B cell (primary cell): ENCODE measurements around the gene HSH2D. TPM values are rescaled to one million over a fixed set of nuclear protein-coding genes. Genes with fewer than 3 reads are reported as not detected.

ENCODE experiments used
- ATAC-seq: fragments of 200-7000 bp; cut with Tn5 transposase; one replicate; pipeline ENCODE4 v1.10.0; 2021; ENCODE audit warnings: low read depth, mild to moderate bottlenecking, moderate number of reproducible peaks, moderate library complexity
- CTCF ChIA-PET: fragments of 350-600 bp; sonication (Branson Sonifier 250); formaldehyde crosslinking; loops from one replicate; lab custom pipeline; 2021; ENCODE audit warnings: antibody characterized with exemption, inconsistent platforms; lab: Charles Lee
- POLR2A ChIA-PET: fragments of 350-600 bp; sonication (Branson Sonifier 250); formaldehyde crosslinking; loops from one replicate; lab custom pipeline; 2021; ENCODE audit warnings: antibody characterized with exemption; lab: Charles Lee
- DNase-seq: peaks from one replicate; pipeline ENCODE4 v3.0.0; 2013
- H2AFZ ChIP-seq: 2 replicates; pipeline ENCODE4 v1.6.1; 2012; ENCODE audit warnings: mild to moderate bottlenecking, low read depth, low read length; ENCODE audit not compliant: insufficient read depth, poor library complexity, severe bottlenecking
- H3K27ac ChIP-seq, 2 donors: 1 replicate in 1 of 2; 2 replicates in 1 of 2; pipeline ENCODE4 v1.5.1; 2012 to 2013; ENCODE audit warnings: low read length in 2 of 2, mild to moderate bottlenecking in 2 of 2, moderate library complexity in 1 of 2
- H3K27me3 ChIP-seq, 4 experiments: fragments of 200-600 bp in 1 of 4; sonication (generic) in 1 of 4; replicated peaks in 1 of 4; 1 replicate in 2 of 4; 2 replicates in 2 of 4; pipeline versions ENCODE4 v1.6.1 to v1.7.0; 2013 to 2016; ENCODE audit warnings: low read length in 3 of 4, mild to moderate bottlenecking in 2 of 4, mixed read lengths in 1 of 4, moderate library complexity in 1 of 4; ENCODE audit not compliant: insufficient read depth in 4 of 4, control insufficient read depth in 3 of 4; ENCODE audit errors: control extremely low read depth in 1 of 4
- H3K36me3 ChIP-seq, 2 experiments: replicated peaks in 1 of 2; 1 replicate in 1 of 2; 2 replicates in 1 of 2; pipeline versions ENCODE4 v1.6.1 to v1.7.1; 2013; ENCODE audit warnings: low read length in 1 of 2; ENCODE audit not compliant: insufficient read depth in 2 of 2, control insufficient read depth in 1 of 2; ENCODE audit errors: control extremely low read depth in 1 of 2, extremely low read depth in 1 of 2
- H3K4me1 ChIP-seq, 2 donors: fragments of 200-600 bp in 1 of 2; sonication (generic) in 1 of 2; 1 replicate in 1 of 2; 2 replicates in 1 of 2; pipeline versions ENCODE4 v1.5.1 to v1.6.1; 2013 to 2017; ENCODE audit warnings: low read length in 2 of 2; ENCODE audit not compliant: control insufficient read depth in 2 of 2, insufficient read depth in 2 of 2
- H3K4me2 ChIP-seq: replicated peaks from 2 replicates; pipeline ENCODE3; 2012; ENCODE audit warnings: mild to moderate bottlenecking, low read depth, low read length; ENCODE audit not compliant: poor library complexity, severe bottlenecking
- H3K4me3 ChIP-seq, 5 experiments: fragments of 200-600 bp in 1 of 5; sonication (generic) in 1 of 5; 1 replicate in 3 of 5; 2 replicates in 2 of 5; pipeline versions ENCODE4 v1.5.1 to v1.7.0; 2011 to 2016; ENCODE audit warnings: low read length in 4 of 5, mild to moderate bottlenecking in 4 of 5, low read depth in 2 of 5, control low read depth in 1 of 5, moderate library complexity in 1 of 5; ENCODE audit not compliant: insufficient read depth in 1 of 5; ENCODE audit errors: control extremely low read depth in 1 of 5, extremely low read depth in 1 of 5
- H3K79me2 ChIP-seq: fragments of 200-600 bp; sonication (generic); one replicate; pipeline ENCODE4 v1.6.0; 2016; ENCODE audit warnings: low read length; ENCODE audit not compliant: control insufficient read depth, insufficient read depth
- H3K9ac ChIP-seq: fragments of 200-600 bp; sonication (generic); 2 replicates; pipeline ENCODE4 v1.6.1; 2017; ENCODE audit warnings: mild to moderate bottlenecking, low read length, moderate library complexity
- H3K9me3 ChIP-seq, 3 donors: one replicate each; pipeline versions ENCODE4 v1.6.1 to v1.7.1; 2013; ENCODE audit warnings: low read length in 2 of 3; ENCODE audit not compliant: control insufficient read depth in 2 of 3, insufficient read depth in 1 of 3; ENCODE audit errors: control extremely low read depth in 1 of 3
- H4K20me1 ChIP-seq: 2 replicates; pipeline ENCODE4 v1.6.0; 2012; ENCODE audit warnings: mild to moderate bottlenecking, low read length; ENCODE audit not compliant: insufficient read depth, control insufficient read depth, poor library complexity, severe bottlenecking
- H3K27ac Mint-ChIP-seq: one replicate; pipeline ENCODE4 v1.8.0; 2021; ENCODE audit warnings: mixed read lengths
- H3K27me3 Mint-ChIP-seq: one replicate; pipeline ENCODE4 v1.8.0; 2021; ENCODE audit warnings: mixed read lengths
- H3K4me1 Mint-ChIP-seq: one replicate; pipeline ENCODE4 v1.8.0; 2021; ENCODE audit warnings: mixed read lengths
- H3K4me3 Mint-ChIP-seq: one replicate; pipeline ENCODE4 v1.8.0; 2021; ENCODE audit warnings: mixed read lengths
- H3K9me3 Mint-ChIP-seq: one replicate; pipeline ENCODE4 v1.8.0; 2022; ENCODE audit warnings: mixed read lengths; ENCODE audit not compliant: insufficient read depth
- CTCF ChIP-seq: fragments of 200-600 bp; IDR thresholded peaks from one replicate; pipeline ENCODE4 v1.8.0; 2022; ENCODE audit warnings: antibody characterized with exemption, mild to moderate bottlenecking
- EZH2 ChIP-seq: IDR thresholded peaks from 2 replicates; pipeline ENCODE4 v1.6.1; 2012; ENCODE audit warnings: borderline replicate concordance, low read depth, mild to moderate bottlenecking, moderate library complexity, low read length; ENCODE audit not compliant: insufficient read depth, poor library complexity, severe bottlenecking
- WGBS: methylation state at CpG from one replicate; pipeline ENCODE4 v1.1.5; 2013; ENCODE audit warnings: missing lambda C conversion rate; ENCODE audit not compliant: insufficient coverage; 5-methylcytosine and 5-hydroxymethylcytosine counted together
- intact Hi-C: fragments of 100-400 bp; cut with micrococcal nuclease; formaldehyde crosslinking; loops from one replicate; pipeline ENCODE4 v1.10.0; 2022
- polyA plus RNA-seq: library from polyadenylated mRNA; depleted of rRNA; stranded (reverse); fragments of >200 nt; gene quantifications from 2 replicates; pipeline ENCODE4 v1.2.3, GENCODE V29; 2012
- total RNA-seq, 2 donors: library from RNA; stranded (reverse); fragments of 120-200 nt in 1 of 2; gene quantifications; 1 replicate in 1 of 2; 2 replicates in 1 of 2; pipeline versions ENCODE4 v1.2.3 to v1.2.4, GENCODE V29; 2013 to 2022

HSH2D gene
- total and polyA plus RNA-seq, 2 donors (not counting 1 experiment from before 2014, with no cell fraction given) = 259 to 299 TPM

GRCh38 chr19:16127080-16127479 lies 16.4 kb upstream of the HSH2D start:
- Mint-ChIP-seq H3K27ac (peak overlapping the region; percentile 10), H3K4me3 (no peak overlapping the region), H3K4me1 (peaks cover 3% of the 10 kb centered on the region), H3K9me3 (peaks cover 5% of the 10 kb centered on the region), H3K27me3 (no peaks in the 10 kb centered on the region)
- Histone ChIP-seq H4K20me1 (peaks cover 56% of the 10 kb centered on the region), H2AFZ (no peak overlapping the region), H3K27ac (no peak overlapping the region), H3K4me2 (no peak overlapping the region), H3K9ac (no peak overlapping the region), H3K79me2 (peaks cover 80% of the 10 kb centered on the region), H3K4me1 (no peaks in the 10 kb centered on the region), H3K4me3 (no peak overlapping the region), H3K9me3 (no peaks in the 10 kb centered on the region), H3K27me3 (no peaks in the 10 kb centered on the region), H3K36me3 (peaks cover 0 to 98% of the 10 kb centered on the region in 2 experiments)
- intact Hi-C loops = no loop called here
- no peak for DNase-seq
- TF ChIP-seq CTCF (no peak), EZH2 (no peak)
- CTCF ChIA-PET = interaction anchor here (1.5 kb wide), 1 partner anchor 14 kb away, joined by 3 read pairs; no protein-coding TSS in a partner anchor
- ATAC-seq = no peak
- POLR2A ChIA-PET = interaction anchor here (0.7 kb wide), 2 partner anchors 14 to 110 kb away, joined by 3 to 4 read pairs; no protein-coding TSS in a partner anchor
- WGBS = 98% methylated on average over 8 of the region's 11 CpGs

DNA sequence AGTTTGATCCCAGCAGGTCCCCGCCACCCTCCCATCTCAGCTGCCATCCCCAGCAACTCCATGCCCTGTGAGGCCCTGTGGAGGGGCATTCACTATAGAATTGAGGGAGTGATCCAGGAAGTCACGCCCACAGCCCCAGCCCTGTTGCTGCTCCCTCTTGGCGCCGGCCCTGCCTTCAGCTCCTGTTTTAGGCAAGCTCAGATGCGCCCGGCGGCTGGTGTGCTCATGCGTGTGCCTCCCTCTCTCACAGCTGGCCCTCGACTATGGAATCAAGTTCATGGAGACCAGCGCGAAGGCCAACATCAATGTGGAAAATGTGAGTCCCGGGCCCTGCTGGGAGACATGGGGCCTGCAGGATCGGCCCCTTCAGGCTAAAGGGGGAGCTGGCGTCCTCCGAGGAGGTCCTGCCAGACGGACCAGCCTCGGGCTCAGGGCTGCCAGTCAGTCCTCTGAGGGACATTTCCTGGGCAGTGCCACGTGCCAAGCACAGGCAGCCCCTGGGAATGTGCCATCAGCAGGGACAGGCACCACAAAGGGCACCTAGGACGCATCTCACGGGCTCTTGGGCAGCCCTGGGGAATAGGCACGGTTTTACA lies 15.6 kb upstream of the HSH2D start:
- Histone ChIP-seq H4K20me1 (peaks cover 48% of the 10 kb centered on the region), H2AFZ (no peak overlapping the region), H3K4me2 (no peak overlapping the region), H3K27me3 (no peaks in the 10 kb centered on the region), H3K9me3 (no peaks in the 10 kb centered on the region), H3K27ac (no peak overlapping the region), H3K36me3 (peaks cover 0 to 98% of the 10 kb centered on the region in 2 experiments), H3K4me3 (no peak overlapping the region), H3K9ac (no peak overlapping the region), H3K4me1 (no peaks in the 10 kb centered on the region), H3K79me2 (peaks cover 72% of the 10 kb centered on the region)
- no peak for DNase-seq
- ChIA-PET POLR2A (no interaction called here), CTCF (no interaction called here)
- Mint-ChIP-seq H3K4me1 (peaks cover 3% of the 10 kb centered on the region), H3K27me3 (no peaks in the 10 kb centered on the region), H3K9me3 (peaks cover 5% of the 10 kb centered on the region), H3K4me3 (no peak overlapping the region), H3K27ac (no peak overlapping the region)
- intact Hi-C loops = no loop called here
- TF ChIP-seq EZH2 (no peak), CTCF (no peak)
- WGBS = 97% methylated on average over 21 of the region's 21 CpGs
- no peak for ATAC-seq
